AG04449 (cell line): Measurements from ENCODE around the gene DPT.

ENCODE experiments used
- CTCF ChIA-PET: fragments of 350-600 bp; formaldehyde crosslinking; extraction: SDS; loops from one replicate; lab custom pipeline; 2021; ENCODE audit warnings: antibody characterized with exemption; lab: Yijun Ruan, JAX
- POLR2A ChIA-PET: fragments of 400-600, 350-600 bp; formaldehyde crosslinking; extraction: SDS; loops from one replicate; lab custom pipeline; 2020; ENCODE audit warnings: antibody characterized with exemption, inconsistent platforms; lab: Yijun Ruan, JAX
- DNase-seq: peaks from one replicate; pipeline ENCODE4 v3.0.0-alpha.2; 2010; ENCODE audit warnings: low read depth, low spot score
- H3K4me3 ChIP-seq: 2 replicates; pipeline ENCODE4 v1.5.1; 2011; ENCODE audit warnings: low read depth, mild to moderate bottlenecking, control low read depth, low read length
- TF ChIP-seq, protein P1 (sequence below): IDR thresholded peaks from one replicate; pipeline ENCODE4 v1.5.1; 2011; ENCODE audit warnings: mild to moderate bottlenecking, moderate library complexity, low read length, control low read depth, inconsistent platforms; ENCODE audit not compliant: insufficient read depth; ENCODE audit errors: missing control alignments

DPT gene

GRCh38 chr1:168698453-168698852 lies 30.6 kb downstream of the DPT start:
- POLR2A ChIA-PET = no interaction called here
- CTCF ChIA-PET = no interaction called here
- no peak for DNase-seq
- no peak overlapping the region for H3K4me3 ChIP-seq
- TF ChIP-seq, protein P1, sequence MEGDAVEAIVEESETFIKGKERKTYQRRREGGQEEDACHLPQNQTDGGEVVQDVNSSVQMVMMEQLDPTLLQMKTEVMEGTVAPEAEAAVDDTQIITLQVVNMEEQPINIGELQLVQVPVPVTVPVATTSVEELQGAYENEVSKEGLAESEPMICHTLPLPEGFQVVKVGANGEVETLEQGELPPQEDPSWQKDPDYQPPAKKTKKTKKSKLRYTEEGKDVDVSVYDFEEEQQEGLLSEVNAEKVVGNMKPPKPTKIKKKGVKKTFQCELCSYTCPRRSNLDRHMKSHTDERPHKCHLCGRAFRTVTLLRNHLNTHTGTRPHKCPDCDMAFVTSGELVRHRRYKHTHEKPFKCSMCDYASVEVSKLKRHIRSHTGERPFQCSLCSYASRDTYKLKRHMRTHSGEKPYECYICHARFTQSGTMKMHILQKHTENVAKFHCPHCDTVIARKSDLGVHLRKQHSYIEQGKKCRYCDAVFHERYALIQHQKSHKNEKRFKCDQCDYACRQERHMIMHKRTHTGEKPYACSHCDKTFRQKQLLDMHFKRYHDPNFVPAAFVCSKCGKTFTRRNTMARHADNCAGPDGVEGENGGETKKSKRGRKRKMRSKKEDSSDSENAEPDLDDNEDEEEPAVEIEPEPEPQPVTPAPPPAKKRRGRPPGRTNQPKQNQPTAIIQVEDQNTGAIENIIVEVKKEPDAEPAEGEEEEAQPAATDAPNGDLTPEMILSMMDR = no peak

DNA sequence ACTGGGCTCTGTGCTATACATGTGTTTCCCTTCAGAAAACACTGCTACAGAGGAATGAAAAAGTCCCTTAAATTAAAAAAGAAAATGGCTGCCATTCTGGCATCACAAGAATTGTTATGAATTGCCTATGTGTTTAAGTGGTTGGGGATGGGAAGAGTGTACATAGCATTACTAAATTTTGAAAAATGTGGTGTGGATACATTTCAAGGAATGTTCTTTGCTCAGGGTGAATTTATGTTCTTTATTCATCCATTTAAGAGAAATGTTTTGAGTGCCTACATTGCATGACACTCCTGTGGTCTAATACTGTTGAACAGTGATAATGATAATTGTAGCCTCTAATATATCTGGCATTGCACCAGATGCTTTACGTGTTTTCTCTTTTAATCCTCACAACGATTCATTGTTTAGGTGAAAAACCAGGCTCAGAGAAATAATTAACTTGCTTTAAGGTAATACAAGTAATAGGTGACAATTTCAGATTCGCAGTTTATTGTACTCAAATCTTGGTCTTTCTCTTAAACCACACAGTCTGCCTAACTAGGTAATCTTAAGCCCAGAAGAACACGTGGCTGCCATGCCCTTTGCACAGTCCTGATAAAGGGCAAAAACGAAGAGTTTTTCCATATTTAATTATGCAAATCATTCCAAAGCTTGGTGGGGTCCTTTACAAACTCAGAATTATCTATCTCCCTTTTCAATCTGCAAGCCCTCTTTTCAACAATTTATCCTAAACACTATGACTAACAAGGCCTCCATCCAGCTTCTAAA lies 31.5 kb downstream of the DPT start:
- no peak overlapping the region for H3K4me3 ChIP-seq
- CTCF ChIA-PET = no interaction called here
- TF ChIP-seq, protein P1 = no peak
- DNase-seq = no peak
- POLR2A ChIA-PET = no interaction called here

DNA sequence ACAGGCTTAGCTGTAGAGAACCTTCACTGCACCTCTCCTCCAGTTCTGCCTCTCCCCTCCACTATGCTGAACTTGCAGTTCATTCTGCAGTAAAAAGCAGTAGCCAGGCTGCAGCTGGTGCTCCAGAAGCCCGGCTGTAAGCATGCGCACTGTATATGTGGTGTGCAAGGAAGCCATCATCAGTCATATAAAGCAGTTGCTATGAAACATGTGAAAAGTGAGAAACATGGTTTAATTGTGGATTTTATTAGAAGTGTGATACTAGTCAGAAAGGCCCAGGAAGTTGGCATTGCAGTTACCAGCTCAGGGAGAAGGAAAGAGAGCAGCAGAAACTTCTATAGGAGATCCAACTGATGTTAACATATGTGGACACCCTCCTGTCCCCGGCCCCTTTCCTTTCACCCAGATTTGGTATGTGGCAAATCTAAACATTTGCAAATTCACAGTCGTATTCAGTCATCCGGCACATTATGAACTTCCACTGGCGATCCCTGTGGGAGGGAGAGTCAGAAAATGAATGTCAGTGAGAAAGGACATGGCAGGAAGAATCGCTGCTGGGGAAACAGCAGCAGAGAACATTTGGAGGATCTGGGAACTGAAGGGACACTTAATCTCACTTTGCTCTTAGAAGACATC lies 32.8 kb downstream of the DPT start:
- ChIA-PET POLR2A (no interaction called here), CTCF (no interaction called here)
- TF ChIP-seq, protein P1 = no peak
- DNase-seq = no peak
- H3K4me3 ChIP-seq = no peak overlapping the region

- TF ChIP-seq, protein P1 = no peak
- ChIA-PET CTCF (no interaction called here), POLR2A (no interaction called here)
- no peak overlapping the region for H3K4me3 ChIP-seq
- DNase-seq = no peak
Observed at GRCh38 chr1:168693872-168694238, 35.2 kb downstream of the DPT start.

DNA sequence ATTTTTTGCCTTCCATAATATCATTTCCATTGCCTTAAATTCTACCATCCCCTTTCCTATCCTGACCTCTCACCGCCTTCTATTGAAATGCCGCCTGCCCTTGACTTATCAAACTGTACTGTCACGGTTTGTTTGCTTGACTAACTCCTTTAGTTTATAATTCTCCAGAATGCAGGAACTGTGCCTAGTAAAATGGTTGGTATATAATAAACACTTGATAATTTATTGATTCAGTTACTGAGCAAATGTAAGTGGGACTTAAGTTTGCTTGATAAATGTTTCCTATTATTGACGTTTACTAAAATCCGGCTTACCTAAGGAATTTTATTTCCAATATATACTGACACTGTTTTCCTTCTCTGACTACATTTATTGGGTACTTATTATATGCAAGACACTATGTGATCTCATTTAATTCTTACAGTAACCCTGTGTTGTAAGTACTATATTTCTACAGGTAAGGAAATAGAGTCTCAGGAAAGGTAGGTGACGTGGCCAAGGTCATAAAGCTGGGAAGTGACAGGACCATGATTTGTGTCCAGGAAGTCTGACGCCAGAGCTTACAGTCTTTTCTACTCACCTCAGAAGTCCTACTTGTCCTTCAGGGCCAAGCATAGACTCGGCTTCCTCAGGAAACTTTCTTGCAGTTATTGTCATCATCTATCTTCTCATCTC lies 35.7 kb downstream of the DPT start:
- ChIA-PET CTCF (no interaction called here), POLR2A (no interaction called here)
- no peak for DNase-seq
- TF ChIP-seq, protein P1 = no peak
- no peak overlapping the region for H3K4me3 ChIP-seq

GRCh38 chr1:168692472-168692871 lies 36.5 kb downstream of the DPT start:
- H3K4me3 ChIP-seq = no peak overlapping the region
- TF ChIP-seq, protein P1 = no peak
- POLR2A ChIA-PET = no interaction called here
- no peak for DNase-seq
- CTCF ChIA-PET = no interaction called here
